HepG2 (cell line): ENCODE results near the gene RNASE8. TPM values are rescaled to one million over a fixed set of nuclear protein-coding genes. Genes with fewer than 3 reads are reported as not detected.

Experiments
- CREB1 ChIP-seq, 2 experiments: fragments of 450-650 bp in 1 of 2; IDR thresholded peaks; 2 replicates each; pipeline ENCODE4 v1.6.1; 2016 to 2017; ENCODE audit warnings: control low read depth in 1 of 2, mild to moderate bottlenecking in 1 of 2, missing compliant biosample characterization in 1 of 2, missing genetic modification characterization in 1 of 2
- DNMT3B ChIP-seq: conservative IDR thresholded peaks from 2 replicates; pipeline ENCODE4 v1.6.1; 2016; ENCODE audit warnings: missing biosample characterization, control low read depth
- ERF ChIP-seq: IDR thresholded peaks from 2 replicates; pipeline ENCODE4 v1.6.1; 2018; ENCODE audit warnings: missing biosample characterization, missing genetic modification reagents
- SOX6 ChIP-seq, 2 experiments: fragments of 450-650 bp in 1 of 2; sonication (generic) in 1 of 2; formaldehyde crosslinking in 1 of 2; IDR thresholded peaks; 2 replicates each; pipeline versions ENCODE4 v1.4.0 to v1.6.1; 2017 to 2020; ENCODE audit warnings: antibody characterized with exemption in 1 of 2, mild to moderate bottlenecking in 1 of 2, missing genetic modification reagents in 1 of 2
- SP2 ChIP-seq: sonication (generic); formaldehyde crosslinking; IDR thresholded peaks from 2 replicates; pipeline ENCODE4 v1.5.1; 2020; ENCODE audit warnings: mild to moderate bottlenecking, missing genetic modification reagents
- TFE3 ChIP-seq: IDR thresholded peaks from 2 replicates; pipeline ENCODE4 v1.6.1; 2016
- TGIF2 ChIP-seq: IDR thresholded peaks from 2 replicates; pipeline ENCODE4 v1.6.1; 2016; ENCODE audit warnings: control low read depth, missing compliant biosample characterization
- ZFP62 ChIP-seq: sonication (generic); formaldehyde crosslinking; IDR thresholded peaks from 2 replicates; pipeline ENCODE4 v1.4.0; 2020; ENCODE audit warnings: missing genetic modification reagents
- ZFP90 ChIP-seq: sonication (generic); formaldehyde crosslinking; IDR thresholded peaks from 2 replicates; pipeline ENCODE4 v1.8.0; 2022; ENCODE audit warnings: missing genetic modification reagents, mild to moderate bottlenecking, inconsistent platforms, borderline replicate concordance
- ZNF333 ChIP-seq: sonication (generic); formaldehyde crosslinking; IDR thresholded peaks from 2 replicates; pipeline ENCODE4 v1.4.0; 2020; ENCODE audit warnings: mild to moderate bottlenecking, missing genetic modification reagents, borderline replicate concordance
- ZSCAN9 ChIP-seq: IDR thresholded peaks from 2 replicates; pipeline ENCODE4 v1.6.1; 2016; ENCODE audit warnings: borderline replicate concordance
- polyA plus RNA-seq, 8 experiments: library from polyadenylated mRNA; depleted of rRNA in 3 of 8; stranded (reverse) in 7 of 8; unstranded in 1 of 8; fragments of >200 nt; fragmentation: Illumina TruSeq in 4 of 8; extraction: Trizol in 4 of 8; gene quantifications; 2 replicates each; pipeline versions ENCODE4 v1.2.1 to v1.2.3, GENCODE V29; 2011 to 2016; ENCODE audit warnings: low read depth in 4 of 8, missing spikeins in 1 of 8, mixed read lengths in 1 of 8; ENCODE audit not compliant: insufficient read depth in 1 of 8
- total RNA-seq, 5 experiments: library from RNA; depleted of rRNA; stranded (reverse); fragments of >200 nt; fragmentation: Illumina TruSeq; extraction: Trizol; gene quantifications; 2 replicates each; pipeline ENCODE4 v1.2.3, GENCODE V29; 2016; ENCODE audit warnings: low read depth in 1 of 5

RNASE8 gene
- total and polyA plus RNA-seq, 2 of the 13 experiments (the other 11 are each of a cell fraction or from before 2014, with no cell fraction given) = not detected

- TF ChIP-seq ZFP62 (no peak), ZSCAN9 (CRISPR knock-in tag) (no peak), SOX6 (IDR thresholded peaks at IDR 0.05) (no peak), SOX6 (CRISPR knock-in tag; IDR thresholded peaks at IDR 0.05) (no peak), DNMT3B (CRISPR knock-in tag) (no peak), ZFP90 (CRISPR knock-in tag) (no peak), CREB1 (IDR thresholded peaks at IDR 0.05) (no peak), CREB1 (CRISPR knock-in tag; IDR thresholded peaks at IDR 0.05) (no peak), TGIF2 (CRISPR knock-in tag) (no peak), TFE3 (CRISPR knock-in tag) (peak; percentile 9; the same call in 1 of the 2 replicates), SP2 (no peak), ERF (CRISPR knock-in tag) (no peak; the same call in 1 of the 2 replicates), ZNF333 (CRISPR knock-in tag) (no peak)
These were observed 4.2 kb upstream of the RNASE8 start (continued) for GRCh38 chr14:21053184-21054122.
